H1 (cell line): Measurements from ENCODE around the gene CCNG2. TPM values are rescaled to one million over a fixed set of nuclear protein-coding genes. Genes with fewer than 3 reads are reported as not detected.

Experiments
- CBX8 ChIP-seq: fragments of 300-800, 300-1000 bp; sonication (generic); IDR thresholded peaks from 2 replicates; pipeline ENCODE4 v1.7.1; 2016; ENCODE audit warnings: low read depth, low read length, borderline replicate concordance
- CTBP2 ChIP-seq: IDR thresholded peaks from 2 replicates; pipeline ENCODE4 v1.7.0; 2011; ENCODE audit warnings: borderline replicate concordance, mild to moderate bottlenecking, moderate library complexity, mixed read lengths, low read length; ENCODE audit not compliant: insufficient read depth, insufficient read length
- JUN ChIP-seq: IDR thresholded peaks from 2 replicates; pipeline ENCODE4 v1.6.1; 2011; ENCODE audit warnings: low read depth, mild to moderate bottlenecking, improper control_type of control experiment, low read length
- polyA plus RNA-seq, 7 experiments: library from polyadenylated mRNA; depleted of rRNA in 3 of 7; stranded (reverse) in 5 of 7; unstranded in 2 of 7; fragments of >200 nt in 5 of 7; fragments of 200-250 nt in 2 of 7; gene quantifications; 1 replicate in 5 of 7; 2 replicates in 1 of 7; 4 replicates in 1 of 7; pipeline versions ENCODE4 v1.2.1 to v1.2.3, GENCODE V29; 2011 to 2013; ENCODE audit warnings: missing spikeins in 2 of 7, mixed read lengths in 2 of 7
- total RNA-seq: library from RNA; stranded (reverse); fragmentation: NEBNext Ultra II Directional; extraction: Animal tissue kit (Norgen Biotek cat#: 25700); gene quantifications from 2 replicates; pipeline ENCODE4 v1.2.1, GENCODE V29; 2021

Gene CCNG2
- total and polyA plus RNA-seq, 2 of the 8 experiments (the other 6 are each of a cell fraction or from before 2014, with no cell fraction given) = 3.5 to 13.9 TPM

DNA sequence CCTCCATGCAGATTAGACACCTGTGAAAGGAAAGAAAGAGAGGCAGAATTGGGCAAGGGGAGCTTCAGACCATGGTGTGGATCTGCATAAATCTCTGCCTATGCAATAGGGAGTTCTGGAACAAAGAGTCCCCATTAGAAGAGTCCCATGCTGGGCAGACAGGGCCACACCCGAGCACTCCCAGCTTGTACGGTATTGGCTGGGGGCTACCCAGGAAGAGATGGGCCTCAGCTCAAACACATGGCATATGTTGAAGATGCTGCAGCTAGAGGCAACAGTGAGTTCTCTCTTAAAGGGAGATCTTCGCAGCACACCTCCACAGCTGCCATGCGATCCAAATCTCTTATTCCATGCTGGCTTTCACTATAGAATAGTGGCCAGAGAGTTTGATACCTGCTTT, 24.7 kb downstream of the CCNG2 start (continued):
- TF ChIP-seq JUN (no peak), CBX8 (no peak), CTBP2 (no peak)
